Tracheal epithelial cell (primary cell): Measurements from ENCODE around the gene GFPT1. TPM values are rescaled to one million over a fixed set of nuclear protein-coding genes. Genes with fewer than 3 reads are reported as not detected.

ENCODE experiments used
- total RNA-seq: library from RNA; depleted of rRNA; stranded (reverse); fragments of >200 nt; gene quantifications from 2 replicates; pipeline ENCODE4 v1.2.1, GENCODE V29; 2014

The GFPT1 gene
- 62.4 and 83.1 TPM in 2 replicates for total RNA-seq

GRCh38 chr2:69386789-69387734 is at the start of gene GFPT1:
Gene GFPT1, minus strand, starts transcription at chr2:69387227. Its CDS starts 156 bp downstream, at chr2:69387071.

Other genes starting within 250 kb of the GFPT1 start
- 27.9 and 29.4 TPM in 2 replicates for gene NFU1, start 50.2 kb upstream of the GFPT1 start, total RNA-seq